GM21576 (cell line): ENCODE measurements around the gene MYH9.

Experiments used
- ATAC-seq: cut with Tn5 transposase; IDR thresholded peaks from one replicate; pipeline ENCODE4 v1.9.1; 2021; ENCODE audit warnings: mild to moderate bottlenecking, moderate library complexity; ENCODE audit not compliant: unreplicated experiment

Gene MYH9

GRCh38 chr22:36351921-36352802, 35.6 kb downstream of the MYH9 start:
- ATAC-seq = no peak

- no peak for ATAC-seq
Measured at GRCh38 chr22:36350751-36351594, 36.8 kb downstream of the MYH9 start.

- ATAC-seq = no peak
Measured at GRCh38 chr22:36349726-36350125, 38.0 kb downstream of the MYH9 start.

- no peak for ATAC-seq
Measured at GRCh38 chr22:36348760-36349159, 39.0 kb downstream of the MYH9 start.

DNA sequence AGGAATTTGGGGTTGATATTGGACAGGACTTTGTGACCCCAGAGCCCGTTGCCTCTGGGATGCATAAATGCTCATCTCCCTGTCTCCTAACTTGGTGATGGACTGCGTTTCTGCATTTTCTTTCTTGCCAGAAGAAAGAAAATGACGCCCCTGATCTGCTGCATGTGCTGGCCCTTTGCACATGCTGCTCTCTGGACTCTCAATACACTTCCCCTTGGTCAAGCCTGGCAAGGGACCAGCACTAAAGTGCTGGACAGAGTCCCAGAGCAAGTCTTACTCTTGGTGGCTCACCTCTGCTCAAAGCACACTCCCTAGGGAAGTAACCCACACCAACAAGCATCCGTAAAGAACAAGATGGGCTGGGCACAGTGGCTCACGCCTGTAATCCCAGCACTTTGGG, 40.7 kb downstream of the MYH9 start:
- ATAC-seq = no peak

GRCh38 chr22:36344106-36344827, 43.5 kb downstream of the MYH9 start:
- ATAC-seq = no peak

GRCh38 chr22:36343720-36344105, 44.1 kb downstream of the MYH9 start:
- no peak for ATAC-seq

DNA sequence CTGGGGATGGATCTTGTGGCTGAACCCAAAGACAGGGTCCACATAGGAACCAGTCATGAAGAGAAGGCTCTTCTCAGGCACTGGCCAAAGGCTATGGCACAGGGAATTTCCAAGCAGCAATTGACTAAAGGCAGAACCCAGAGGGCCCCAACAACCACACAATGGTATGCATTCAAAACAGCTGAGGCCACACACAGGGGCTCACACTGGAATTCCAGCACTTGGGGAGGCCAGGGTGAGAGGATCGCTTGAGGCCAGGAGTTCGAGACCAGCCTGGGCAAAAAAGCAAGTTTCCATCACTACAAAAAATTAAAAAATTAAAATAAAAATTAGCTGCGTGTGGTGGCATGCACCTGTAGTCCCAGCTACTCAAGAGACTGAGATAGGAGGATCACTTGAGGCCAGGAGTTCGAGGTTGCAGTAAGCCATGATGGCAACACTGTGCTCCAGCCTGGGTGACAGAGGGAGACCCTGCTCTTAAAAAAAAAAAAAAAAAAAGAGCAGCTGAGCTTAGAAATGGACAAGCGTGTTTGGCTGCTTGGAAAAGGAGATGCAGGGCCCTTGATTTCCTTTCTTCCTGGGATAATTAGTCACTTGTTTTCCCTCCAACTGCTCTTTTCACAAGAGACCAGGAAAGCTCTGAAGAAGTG, 44.6 kb downstream of the MYH9 start:
- no peak for ATAC-seq

- no peak for ATAC-seq
Measured at GRCh38 chr22:36341640-36342041, 46.1 kb downstream of the MYH9 start.

- ATAC-seq = no peak
Measured at GRCh38 chr22:36340621-36341020, 47.1 kb downstream of the MYH9 start.

DNA sequence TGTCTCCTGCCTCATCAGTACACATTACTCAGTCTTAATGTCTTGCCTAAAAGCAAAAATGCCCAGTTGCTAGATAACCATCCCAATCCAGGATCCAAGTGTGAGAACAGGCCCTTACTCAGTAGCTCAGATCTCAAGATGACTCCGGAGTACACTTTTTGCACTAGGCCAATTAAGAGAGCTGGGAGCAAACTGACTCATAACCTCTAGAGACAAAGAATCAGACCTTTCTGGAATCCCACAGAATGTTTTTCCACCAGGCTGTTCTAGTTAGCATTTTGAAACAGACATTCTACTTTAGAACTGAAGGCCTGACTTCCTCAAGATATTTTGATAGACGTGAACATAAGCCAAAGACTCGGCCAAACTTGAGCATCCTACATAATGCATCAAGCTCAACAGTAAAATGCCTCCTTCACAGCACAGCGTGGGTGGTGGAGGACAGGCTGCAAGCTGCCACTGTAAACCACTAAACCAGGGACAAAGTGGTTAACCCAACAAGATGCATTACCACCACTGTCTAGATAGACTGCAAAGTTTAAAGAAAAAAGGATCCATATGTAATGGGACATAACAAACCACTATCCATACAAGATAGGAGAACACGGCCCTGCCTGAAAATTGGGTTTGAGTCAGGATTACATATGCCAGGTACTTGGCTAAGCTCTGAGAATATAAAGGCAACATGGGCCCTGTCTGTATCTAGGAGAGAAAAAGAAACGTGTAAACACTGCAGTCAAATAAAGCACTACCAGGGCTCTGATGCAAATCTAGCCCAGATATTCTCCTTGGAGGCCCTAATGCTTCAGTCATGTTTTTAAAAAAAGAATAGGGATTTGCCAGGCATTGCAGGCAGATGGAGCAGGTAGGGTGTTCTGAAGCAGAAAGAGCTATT, 48.3 kb downstream of the MYH9 start:
- no peak for ATAC-seq

GRCh38 chr22:36337365-36338130, 50.2 kb downstream of the MYH9 start:
- ATAC-seq = no peak

GRCh38 chr22:36336246-36337182, 51.3 kb downstream of the MYH9 start:
- ATAC-seq = no peak

GRCh38 chr22:36335621-36336020, 52.1 kb downstream of the MYH9 start:
- ATAC-seq = no peak

GRCh38 chr22:36334821-36335603, 52.8 kb downstream of the MYH9 start:
- ATAC-seq = no peak

- ATAC-seq = no peak
Measured at GRCh38 chr22:36334081-36334820, 53.5 kb downstream of the MYH9 start.
